Right ventricle myocardium superior (tissue), 1 donor: ENCODE results near the gene TMEM97. TPM values are rescaled to one million over a fixed set of nuclear protein-coding genes. Genes with fewer than 3 reads are reported as not detected.
"Not testable (repeated sequence)": the region's sequence is repeated elsewhere in the genome, so short reads cannot be mapped to it uniquely, and the experiment has no call there.

Source experiments
- ATAC-seq: fragments of 200-7000 bp; cut with Tn5 transposase; one replicate; pipeline ENCODE4 v1.9.1; 2020; ENCODE audit warnings: mild to moderate bottlenecking; ENCODE audit not compliant: poor library complexity
- DNase-seq: peaks from one replicate; pipeline ENCODE4 v3.0.0-alpha.2; 2020
- intact Hi-C: fragments of 100-400 bp; cut with DNase I; formaldehyde crosslinking; loops from one replicate; pipeline ENCODE4 v1.11.2; 2022
- total RNA-seq: library from RNA; stranded (reverse); fragmentation: NEBNext Ultra II Directional; extraction: Animal tissue kit (Norgen Biotek cat#: 25700); gene quantifications from one replicate; pipeline ENCODE4 v1.2.1, GENCODE V29; 2021
- donor health status: DM: no; HTN: yes; CAD: no; lungs with severe emphysema.

TMEM97 gene
- total RNA-seq, 1 donor from 2014 or later = 2.0 TPM

DNA sequence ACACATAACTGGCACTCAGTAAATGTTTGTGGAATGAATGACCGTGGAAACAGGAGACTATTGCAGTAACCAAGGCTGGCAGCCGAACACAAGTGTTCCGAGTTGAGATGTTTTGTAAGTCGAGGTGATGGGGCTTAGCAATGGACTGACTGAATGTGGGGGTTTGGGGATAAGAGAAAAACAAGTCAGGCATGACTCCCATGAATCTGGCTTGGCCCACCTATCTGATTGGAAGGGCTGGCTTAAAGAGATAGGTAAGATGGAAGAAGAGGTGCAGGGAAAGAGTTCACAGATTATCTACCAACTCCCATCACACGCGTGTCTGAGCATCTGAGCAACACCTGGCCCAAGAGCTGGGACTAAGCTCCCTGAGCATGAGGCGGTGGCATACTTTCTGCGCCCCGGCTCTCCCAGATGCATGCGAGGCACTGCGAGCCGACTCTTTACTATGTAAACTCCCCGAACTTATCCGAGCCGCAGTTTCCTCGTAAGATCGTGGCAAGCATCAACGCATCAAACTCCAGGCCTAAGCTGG lies 15.7 kb downstream of the TMEM97 start:
- DNase-seq (no peak), ATAC-seq (no peak)
- intact Hi-C loops = no loop called here

DNA sequence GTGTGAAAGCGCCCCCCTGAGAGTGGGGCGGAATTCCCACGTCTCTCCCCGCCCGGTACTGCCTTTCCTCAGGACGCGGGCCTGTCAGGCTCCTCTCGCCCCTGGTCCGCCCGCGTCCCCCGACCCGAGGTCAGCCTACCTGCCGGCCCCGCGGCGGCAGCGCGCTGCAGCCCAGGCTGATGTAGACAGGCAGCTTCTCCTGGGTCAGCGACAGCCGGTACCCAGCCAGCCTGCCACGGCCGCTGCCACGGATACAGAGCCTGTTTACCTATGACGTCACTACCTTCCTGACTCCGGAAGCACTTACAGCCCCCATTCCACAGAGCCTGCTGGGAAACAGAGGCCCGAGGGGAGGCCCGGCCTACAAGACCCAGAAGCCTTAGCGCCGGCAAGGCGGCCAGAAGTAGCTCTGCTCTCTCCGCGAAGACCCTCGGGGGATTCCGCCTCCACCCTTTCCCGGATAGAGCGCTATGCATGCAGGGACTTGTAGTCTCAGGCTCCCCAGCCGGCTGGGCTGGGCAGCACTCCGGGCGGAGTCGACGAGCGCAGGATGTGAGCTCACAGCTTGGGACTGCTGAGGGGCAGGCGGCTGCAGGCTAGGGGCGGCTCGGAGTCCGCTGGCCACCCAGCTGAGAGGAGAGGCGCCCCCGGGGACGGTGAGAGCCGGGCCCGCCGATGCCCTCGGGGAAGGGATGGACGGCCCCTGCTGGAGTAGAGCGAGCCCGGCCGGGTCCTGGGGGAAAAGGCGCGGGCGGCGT lies 16.4 kb downstream of the TMEM97 start, which contains the start of the genes IFT20 and TNFAIP1:
IFT20 (minus strand) TSS at position 272 of the 758 bp plus-strand sequence. CDS start 3,487 bp downstream, outside the sequence.
TNFAIP1 (plus strand) TSS at position 561 of the 758 bp plus-strand sequence. CDS start 3,761 bp downstream, outside the sequence.
- peak; percentile 99 for DNase-seq
- peak; percentile 98 for ATAC-seq
- intact Hi-C loops = no loop called here

DNA sequence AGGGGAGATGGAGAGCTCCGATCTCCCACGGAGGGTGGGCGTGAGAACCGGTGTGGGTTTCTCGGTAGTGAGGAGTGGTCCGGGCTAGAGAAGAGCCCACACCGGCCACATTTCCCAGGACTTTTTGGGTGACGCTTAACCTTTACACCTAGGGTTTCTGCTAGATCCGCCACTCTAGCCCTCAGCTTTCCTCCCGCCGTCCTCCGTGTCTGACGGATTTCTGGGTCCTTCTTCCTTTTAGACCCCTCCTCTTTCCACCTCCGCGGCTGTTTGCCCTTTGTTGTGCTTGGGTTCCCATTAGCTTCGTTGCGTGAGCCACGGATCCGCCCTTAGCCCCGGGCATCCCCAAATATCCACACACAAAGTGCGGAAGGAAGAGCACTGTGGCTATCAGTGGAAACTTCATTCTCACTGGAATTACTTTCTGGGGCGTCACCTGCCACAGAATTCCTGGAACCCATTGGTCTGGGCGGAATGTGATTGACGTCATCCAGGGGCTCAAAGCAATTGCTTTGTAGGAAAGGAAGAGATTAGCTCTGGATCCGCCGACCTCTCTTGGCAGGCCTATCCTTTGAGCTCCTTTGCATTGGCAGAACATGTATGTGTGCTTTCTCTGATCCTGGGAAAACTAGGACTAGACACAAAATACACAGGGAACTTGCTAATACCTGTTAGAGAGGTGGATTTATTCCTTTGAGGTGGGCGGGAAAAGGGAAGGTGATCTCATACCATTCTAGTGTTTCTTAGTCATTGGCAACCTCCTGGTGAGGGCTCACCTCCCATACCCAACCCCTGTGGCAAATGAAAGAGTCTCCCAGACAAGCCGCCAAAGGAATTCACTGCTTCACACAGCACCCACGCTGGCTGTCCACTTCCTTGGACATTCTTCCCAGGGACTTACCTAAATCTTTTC lies 17.2 kb downstream of the TMEM97 start:
- DNase-seq = peak; percentile 70
- peak; percentile 8 for ATAC-seq
- intact Hi-C loops = no loop called here

DNA sequence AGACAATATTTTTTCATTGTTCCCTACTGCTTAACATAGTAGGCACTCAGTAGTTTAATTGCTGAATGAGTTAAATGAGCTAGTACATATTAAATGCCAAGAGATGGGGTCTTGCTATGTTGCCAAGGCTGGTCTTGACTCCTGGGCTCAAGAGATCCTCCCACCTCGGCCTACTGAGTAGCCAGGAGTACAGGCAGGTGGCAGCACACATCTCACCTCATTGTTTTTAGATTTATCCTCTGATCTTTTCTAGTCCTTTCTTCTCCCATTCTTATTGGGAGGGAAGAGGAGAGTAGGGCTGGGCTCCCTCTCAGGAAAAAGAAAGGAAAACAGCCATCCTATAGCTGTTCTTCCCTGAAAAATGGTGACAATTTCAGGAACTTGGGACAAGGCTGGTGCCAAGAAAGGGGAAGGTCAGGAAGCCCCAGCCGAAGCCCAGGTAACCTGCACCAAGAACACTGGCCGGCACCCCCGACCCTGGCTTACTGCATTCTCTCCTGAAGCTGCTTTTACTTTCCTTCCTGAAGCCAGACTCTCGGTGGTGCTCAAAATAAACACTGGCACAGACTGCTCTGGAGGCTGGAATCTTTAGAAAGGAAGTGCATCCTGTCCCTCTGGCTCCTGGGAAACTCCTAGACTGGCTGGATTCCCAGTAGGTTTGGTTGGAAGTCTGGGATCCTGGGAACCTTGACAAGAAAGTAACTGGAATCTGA lies 19.2 kb downstream of the TMEM97 start:
- ATAC-seq = no peak
- DNase-seq = no peak
- intact Hi-C loops = no loop called here

DNA sequence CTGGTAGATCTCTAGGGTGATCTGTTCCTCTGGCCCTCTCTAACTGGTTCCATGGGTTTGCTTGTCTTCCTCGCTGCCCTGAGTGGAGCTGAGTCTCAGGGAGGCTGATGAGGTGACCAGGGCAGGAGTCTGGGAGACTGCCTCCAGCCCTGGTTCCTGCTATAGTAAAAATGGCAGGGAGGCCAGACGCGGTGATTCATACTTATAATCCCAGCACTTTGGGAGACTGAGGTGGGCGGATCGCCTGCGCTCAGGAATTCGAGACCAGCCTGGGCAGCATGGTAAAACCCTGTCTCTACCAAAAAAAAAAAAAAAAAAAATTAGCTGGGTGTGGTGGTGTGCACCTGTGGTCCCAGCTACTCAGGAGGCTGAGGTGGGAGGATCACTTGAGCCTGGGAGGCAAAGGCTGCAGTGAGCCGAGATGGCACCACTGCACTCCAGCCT lies 19.8 kb downstream of the TMEM97 start:
- intact Hi-C loops, DNase-seq, ATAC-seq: not testable (repeated sequence)

DNA sequence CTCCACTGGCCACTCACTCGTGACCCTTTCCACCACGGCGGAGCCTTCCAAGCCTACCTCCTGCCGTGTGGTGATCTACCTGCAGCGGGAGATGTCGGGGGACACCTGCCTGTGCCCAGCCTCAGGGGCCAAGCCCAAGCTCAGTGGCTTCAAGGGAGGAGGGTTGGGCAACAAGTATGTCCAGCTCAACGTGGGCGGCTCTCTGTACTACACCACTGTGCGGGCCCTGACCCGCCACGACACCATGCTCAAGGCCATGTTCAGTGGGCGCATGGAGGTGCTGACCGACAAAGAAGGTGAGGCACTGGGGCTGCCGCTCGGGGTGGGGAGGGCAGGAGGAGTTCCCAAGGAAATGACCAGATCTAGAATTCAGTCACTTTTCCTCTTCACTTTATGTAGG lies 20.4 kb downstream of the TMEM97 start:
- no peak for DNase-seq
- no peak for ATAC-seq
- intact Hi-C loops = no loop called here

DNA sequence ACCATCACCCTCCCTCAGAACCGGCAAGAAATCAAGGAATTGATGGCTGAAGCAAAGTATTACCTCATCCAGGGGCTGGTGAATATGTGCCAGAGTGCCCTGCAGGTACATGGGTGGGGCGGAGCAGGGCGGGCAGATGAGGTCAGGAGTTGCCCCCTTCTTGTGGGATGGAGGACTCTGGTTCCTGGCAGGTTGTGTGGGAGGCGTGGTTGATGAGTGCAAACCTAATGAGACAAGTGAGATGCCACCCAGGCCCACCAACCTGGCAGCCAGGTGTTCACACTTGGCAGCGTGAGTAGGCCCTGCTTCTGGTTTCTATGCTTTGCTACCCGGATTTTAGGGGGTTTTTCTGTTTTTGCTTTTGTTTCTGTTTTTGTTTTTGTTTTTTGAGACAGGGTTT lies 21.4 kb downstream of the TMEM97 start:
- DNase-seq (no peak), ATAC-seq (no peak)
- intact Hi-C loops = no loop called here

DNA sequence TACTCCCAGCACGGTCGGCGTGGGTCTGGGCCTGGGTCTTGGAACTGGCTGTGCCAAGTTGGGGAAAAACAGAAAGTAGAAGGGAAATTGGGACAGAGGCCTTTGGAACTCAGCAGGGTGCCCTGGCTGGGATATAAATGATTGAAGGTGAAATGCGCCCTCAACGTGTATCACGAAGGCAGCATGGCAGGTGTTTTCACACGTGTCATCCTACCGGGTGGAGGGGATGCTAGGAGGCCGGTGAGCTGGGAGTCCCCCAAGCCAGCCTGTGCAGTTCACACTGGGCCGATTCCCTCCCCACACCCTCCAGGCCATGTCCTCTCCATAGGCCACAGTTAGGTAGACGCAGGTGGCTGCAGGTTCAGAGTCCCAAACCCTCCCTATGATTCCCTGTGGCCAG lies 22.5 kb downstream of the TMEM97 start:
- DNase-seq (no peak), ATAC-seq (no peak)
- intact Hi-C loops = no loop called here

DNA sequence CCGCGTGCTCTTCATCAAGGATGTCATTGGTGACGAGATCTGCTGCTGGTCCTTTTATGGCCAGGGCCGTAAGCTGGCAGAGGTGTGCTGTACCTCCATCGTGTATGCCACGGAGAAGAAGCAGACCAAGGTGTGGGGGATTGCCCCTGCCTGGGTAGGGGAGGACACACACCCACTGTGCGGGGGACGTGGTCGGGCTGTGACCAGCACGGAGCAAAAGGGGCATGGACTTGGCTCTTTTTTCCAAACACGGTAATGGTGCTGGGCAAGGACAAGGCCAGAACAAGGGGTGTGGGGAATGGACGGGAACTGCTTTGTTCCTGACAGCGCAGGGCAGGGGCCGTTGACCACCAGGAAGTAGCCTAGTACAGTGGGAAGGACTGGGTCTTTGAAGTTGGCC lies 23.3 kb downstream of the TMEM97 start:
- ATAC-seq = no peak
- intact Hi-C loops = no loop called here
- DNase-seq = no peak

DNA sequence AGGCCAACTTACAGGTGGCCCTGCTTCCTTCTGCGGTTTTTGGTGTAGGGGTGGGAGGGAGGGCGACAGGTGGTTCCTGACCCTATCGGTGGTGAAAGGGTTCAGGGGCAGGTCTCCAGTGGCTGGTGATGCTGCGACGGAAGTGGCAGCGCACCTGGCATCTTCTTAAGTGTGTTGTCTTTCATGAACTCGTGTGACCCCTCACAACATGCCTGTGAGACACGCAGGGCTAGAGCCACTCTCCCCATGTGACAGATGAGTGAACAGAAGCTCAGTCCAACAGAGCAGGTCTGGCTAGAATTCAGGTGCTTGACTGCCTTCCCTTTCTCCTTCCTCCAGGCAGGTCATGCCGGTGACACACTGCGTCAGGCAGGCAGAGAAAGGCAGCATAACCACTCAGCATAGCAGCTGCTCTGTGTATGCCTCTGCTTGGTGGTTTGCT lies 24.5 kb downstream of the TMEM97 start:
- ATAC-seq = no peak
- intact Hi-C loops = no loop called here

DNA sequence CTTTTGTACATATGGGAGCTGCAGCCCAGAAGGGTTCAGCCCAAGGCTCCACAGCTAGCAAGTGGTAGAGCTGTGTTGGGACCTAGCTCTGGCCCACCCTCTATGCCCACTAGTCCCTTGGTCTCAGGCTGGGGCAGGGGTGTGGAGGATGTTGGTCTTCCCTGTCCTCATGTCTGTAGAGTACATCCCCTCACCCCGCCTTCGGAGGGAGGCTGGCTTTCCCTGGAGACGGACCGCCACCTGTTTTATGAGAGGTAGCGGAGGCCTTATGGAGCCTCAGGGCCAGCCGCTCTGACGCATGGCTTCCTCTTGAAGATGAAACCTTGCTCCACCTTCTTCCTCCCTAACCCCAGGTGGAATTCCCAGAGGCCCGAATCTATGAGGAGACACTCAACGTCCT lies 25.0 kb downstream of the TMEM97 start:
- no peak for ATAC-seq
- intact Hi-C loops = no loop called here
- no peak for DNase-seq

More for the DNA sequence above, 24.5 kb downstream of the TMEM97 start:
- no peak for DNase-seq

DNA sequence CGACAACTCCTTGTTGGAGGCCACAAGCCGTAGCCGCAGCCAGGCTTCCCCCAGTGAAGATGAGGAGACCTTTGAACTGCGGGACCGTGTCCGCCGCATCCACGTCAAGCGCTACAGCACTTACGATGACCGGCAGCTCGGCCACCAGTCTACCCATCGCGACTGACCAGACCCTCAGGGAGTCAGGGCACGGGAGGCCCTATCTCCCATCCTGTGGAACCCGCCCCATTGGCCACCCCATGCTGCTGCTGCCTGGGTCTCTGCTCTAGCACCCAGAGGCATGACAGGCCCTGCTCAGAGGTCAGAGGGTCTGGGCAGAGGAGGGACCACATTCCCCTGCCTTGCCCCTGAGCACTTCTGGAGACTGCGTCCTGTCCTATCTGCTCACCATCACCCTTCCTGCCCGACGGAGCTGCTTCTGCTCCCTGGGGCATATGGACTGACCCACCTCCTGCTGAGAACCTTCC lies 25.5 kb downstream of the TMEM97 start:
- no peak for ATAC-seq
- intact Hi-C loops = no loop called here
- no peak for DNase-seq

DNA sequence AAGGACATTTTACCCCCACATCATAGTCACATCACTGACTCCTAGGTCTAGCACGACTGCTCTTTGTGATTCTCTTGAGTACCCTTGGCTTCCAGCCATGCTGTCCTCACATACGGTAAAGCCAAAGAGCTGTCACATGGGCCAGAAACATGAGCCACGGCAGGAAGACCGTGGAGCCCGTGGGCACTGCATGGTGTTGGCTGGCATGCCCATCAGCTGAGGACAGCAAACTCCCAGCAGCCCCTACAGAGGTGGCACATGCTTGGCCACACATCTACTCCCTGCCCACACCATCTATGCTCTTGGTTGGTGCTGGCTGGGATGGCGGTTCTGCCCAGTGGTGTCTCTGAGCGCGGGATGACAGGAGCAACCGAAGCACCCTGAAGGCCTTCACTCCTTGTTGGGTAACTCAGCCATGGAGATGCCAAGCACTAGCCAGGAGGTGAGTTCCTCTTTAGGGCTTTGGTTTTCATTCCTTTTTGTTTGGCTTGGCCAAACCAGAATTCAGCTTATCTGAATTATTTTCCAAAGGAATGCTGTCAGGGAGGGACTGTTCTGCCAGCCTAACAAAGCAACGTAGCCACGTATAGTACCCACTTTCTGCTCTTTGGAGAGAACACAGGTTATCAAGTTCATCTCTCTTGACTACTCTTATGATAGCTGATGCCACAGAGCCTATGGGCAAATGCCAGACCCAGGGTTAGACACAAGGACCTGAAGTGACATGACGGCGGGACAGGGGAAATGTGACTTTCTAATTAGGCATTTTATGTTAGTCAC lies 26.6 kb downstream of the TMEM97 start:
- intact Hi-C loops = no loop called here
- no peak for DNase-seq
- ATAC-seq = peak; percentile 54

DNA sequence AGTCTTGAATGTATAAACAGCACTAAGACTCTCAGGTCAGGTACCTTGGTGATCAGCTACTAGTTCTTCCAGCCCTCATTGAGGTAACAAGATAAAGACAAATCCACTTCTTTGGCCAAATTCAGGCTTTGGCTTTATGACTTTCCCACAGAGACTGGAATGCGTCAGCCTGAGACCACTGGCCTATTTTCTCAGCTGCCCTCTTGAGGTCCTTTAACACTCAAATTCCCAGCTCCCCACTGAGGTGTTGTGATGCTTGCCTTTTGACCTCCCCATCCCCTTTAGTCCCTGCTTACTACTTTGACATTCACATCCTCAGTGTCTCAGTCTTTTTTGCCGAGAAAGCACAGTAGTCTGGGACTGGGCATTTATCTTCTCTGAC lies 27.2 kb downstream of the TMEM97 start:
- DNase-seq = no peak
- ATAC-seq = no peak
- intact Hi-C loops = no loop called here

DNA sequence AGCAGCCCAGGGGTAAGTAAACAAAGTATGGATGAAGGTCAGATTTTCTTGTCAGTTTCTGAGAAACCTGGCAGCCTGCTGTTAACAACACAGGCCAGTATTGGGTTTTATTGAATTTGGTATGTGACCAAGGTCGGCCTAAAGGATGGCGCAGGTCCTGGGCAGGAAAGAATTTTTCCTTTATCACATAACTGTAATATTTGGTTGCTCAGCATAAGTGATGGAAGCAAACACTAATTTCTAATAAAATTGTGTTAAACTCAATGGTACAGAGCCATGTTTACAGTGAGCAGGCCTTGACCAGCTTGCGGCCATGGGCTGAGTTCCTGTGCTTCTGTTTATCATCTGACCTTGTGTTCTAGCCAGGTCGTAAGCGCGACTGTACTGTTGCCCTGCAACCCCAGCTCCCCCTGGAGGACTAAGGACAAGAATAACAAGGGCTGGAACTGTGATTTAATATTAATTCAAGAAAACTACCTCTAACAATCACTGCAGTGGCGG lies 27.8 kb downstream of the TMEM97 start:
- DNase-seq (no peak), ATAC-seq (peak; percentile 50)
- intact Hi-C loops = no loop called here

DNA sequence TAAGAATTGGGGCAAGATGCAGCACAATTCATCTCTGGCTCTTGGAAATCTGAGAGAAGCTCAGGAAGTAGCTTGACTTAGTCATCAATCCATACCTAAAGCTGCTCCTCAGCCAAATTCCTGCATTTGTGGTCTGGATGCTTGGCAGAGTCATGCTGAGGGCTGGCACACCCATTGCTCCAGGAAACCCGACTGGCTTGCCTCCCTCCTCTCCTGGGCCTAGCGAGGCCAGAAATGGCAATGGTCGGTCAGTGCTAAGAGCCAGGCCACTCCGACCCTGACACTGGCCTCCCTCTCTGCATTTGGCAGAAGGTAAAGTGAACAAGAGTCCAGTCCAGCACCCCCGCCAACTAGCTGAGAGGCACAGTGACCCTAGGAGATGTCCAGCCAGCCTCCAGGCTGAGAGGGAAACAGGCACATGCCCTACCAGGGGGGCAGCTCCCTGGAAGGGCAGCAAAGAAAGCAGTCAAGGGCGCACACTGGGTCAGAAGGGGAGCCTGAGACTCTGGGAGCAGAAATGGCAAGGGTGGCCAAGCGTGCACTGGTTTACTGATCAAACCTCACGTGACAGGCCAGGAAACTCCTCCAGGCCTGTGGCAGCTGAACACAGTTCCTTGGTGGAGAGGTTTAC lies 28.4 kb downstream of the TMEM97 start:
- no peak for DNase-seq
- ATAC-seq = no peak
- intact Hi-C loops = no loop called here

DNA sequence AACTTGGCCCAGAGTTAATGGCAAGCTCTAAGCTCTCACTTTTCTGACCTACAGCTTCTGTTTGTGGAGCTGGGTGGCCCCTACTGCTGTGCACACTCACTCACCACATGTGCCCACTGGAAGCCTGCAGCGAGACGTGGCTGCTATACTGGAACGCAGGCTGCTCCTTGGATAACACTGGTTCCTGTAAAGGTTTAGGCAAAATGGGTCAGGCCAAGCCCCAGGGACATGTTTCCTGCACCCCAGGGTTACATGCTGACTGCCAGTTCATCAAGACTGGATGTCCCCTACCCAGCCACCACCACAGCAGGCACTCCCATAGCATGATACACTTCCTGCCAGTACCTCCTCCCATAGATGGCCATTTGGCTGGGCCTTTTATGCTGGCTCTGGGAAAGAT lies 30.0 kb downstream of the TMEM97 start:
- DNase-seq (no peak), ATAC-seq (no peak)
- intact Hi-C loops = no loop called here
